Rectal smooth muscle tissue (tissue), 1 donor: ENCODE measurements around the gene C16orf90.
"Not testable (repeated sequence)": the region's sequence is repeated elsewhere in the genome, so short reads cannot be mapped to it uniquely, and the experiment has no call there.

Experiments used
- H3K27ac ChIP-seq: one replicate; pipeline ENCODE4 v1.7.0; 2013; ENCODE audit warnings: low read depth, low read length, inconsistent platforms
- H3K27me3 ChIP-seq: one replicate; pipeline ENCODE4 v1.7.0; 2013; ENCODE audit warnings: low read length; ENCODE audit not compliant: control insufficient read depth, insufficient read depth
- H3K36me3 ChIP-seq: one replicate; pipeline ENCODE4 v1.7.0; 2013; ENCODE audit warnings: low read length; ENCODE audit not compliant: control insufficient read depth, insufficient read depth
- H3K4me1 ChIP-seq: one replicate; pipeline ENCODE4 v1.7.0; 2013; ENCODE audit warnings: low read length; ENCODE audit not compliant: control insufficient read depth, insufficient read depth
- H3K4me3 ChIP-seq: one replicate; pipeline ENCODE4 v1.7.0; 2013; ENCODE audit warnings: low read length
- H3K9ac ChIP-seq: one replicate; pipeline ENCODE4 v1.7.0; 2013; ENCODE audit warnings: low read length

The C16orf90 gene

DNA sequence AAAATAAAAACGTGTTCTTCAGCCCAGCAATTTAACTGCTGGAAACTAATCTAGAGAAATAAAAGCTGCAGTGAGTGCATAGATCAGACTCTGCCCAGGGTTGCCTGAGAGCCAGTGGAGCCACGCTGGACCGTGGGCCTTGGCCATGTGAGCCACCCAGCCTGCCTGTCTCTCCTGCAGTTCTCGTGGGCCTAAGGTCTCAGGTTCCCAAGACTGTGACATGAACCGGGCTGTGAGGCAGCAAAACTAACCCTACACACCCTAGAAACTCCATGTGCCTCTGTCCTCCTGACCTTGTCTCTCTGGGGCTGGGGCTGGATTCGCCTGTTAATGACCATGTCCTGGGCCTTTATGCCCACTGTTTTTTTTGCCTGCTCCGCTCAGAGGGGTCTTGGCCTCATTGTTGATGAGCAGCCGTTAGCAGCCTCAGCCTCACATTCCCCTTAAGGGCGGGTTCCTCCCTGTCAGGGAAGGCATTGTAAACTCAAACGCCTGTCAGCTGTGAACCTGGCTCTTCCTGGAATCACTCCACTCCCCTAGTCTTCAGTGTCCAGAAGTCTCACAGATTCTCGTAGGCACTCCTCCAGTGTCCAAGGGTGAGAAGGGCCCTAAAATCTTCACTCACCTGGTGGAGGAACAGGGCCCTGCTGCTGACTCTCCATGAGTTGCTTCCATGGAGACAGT lies 16.9 kb downstream of the C16orf90 start:
- H3K4me1 ChIP-seq = no peaks in the 10 kb centered on the region
- no peaks in the 10 kb centered on the region for H3K27me3 ChIP-seq
- no peak overlapping the region for H3K9ac ChIP-seq
- no peak overlapping the region for H3K4me3 ChIP-seq
- H3K36me3 ChIP-seq = peaks cover 16% of the 10 kb centered on the region
- H3K27ac ChIP-seq = no peak overlapping the region

DNA sequence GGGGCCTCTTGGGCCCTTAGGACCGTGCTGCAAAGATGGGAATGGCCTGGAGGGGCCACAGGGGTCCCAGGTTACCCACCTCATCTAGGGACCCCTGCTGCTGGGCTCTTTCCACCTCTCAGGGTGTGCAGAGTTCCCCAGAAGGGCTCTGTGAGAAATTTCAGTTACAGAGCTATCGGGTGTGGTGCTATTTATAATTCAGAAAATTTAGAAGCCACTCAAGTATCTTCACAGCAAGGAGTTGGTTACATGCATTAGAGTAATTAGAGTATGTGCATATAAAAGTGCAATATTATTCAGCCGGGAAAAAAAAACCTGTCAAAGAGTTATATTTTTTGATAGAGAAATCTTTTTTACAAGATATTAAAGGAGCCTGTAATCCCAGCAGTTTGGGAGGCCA lies 18.9 kb downstream of the C16orf90 start:
- H3K27me3 ChIP-seq = no peaks in the 10 kb centered on the region
- H3K4me3 ChIP-seq = no peak overlapping the region
- no peak overlapping the region for H3K27ac ChIP-seq
- no peaks in the 10 kb centered on the region for H3K4me1 ChIP-seq
- no peak overlapping the region for H3K9ac ChIP-seq
- H3K36me3 ChIP-seq = peaks cover 5% of the 10 kb centered on the region

DNA sequence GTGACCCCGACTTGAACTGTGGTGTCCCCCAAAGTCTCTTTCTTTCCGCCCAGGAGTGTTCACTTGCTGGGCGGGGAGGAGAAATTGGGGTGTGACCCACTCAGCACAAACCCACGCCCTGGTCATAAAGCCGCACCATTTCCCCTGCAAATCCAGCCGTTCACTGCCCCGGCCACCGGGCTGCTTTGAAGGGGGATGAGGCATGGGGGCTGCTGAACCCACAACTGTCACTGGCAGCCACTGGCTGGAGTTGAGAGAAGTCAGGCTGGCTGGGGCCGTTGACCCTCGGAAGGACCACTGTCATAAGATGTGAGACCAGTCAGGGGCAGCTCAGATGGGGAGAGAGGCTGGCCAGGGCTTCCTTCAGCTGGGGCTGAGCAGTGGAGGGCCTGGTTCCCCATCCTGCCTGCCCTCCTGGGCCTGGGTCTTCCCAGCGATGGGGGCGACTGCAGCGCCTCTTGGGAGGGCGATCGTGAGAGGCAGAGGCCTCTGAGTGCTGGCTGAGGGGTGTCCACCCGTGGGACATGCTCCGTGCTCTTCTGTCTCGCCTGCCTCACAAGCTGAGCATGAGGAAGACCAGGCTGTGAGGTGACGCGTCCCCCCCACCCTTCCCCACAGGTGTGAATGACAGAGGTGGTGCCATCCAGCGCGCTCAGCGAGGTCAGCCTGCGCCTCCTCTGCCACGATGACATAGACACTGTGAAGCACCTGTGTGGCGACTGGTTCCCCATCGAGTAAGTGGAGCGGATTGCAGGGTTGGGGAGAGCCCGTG lies 19.5 kb downstream of the C16orf90 start:
- Histone ChIP-seq H3K4me1 (no peaks in the 10 kb centered on the region), H3K9ac (no peak overlapping the region), H3K36me3 (peaks cover 5% of the 10 kb centered on the region), H3K27ac (no peak overlapping the region), H3K27me3 (no peaks in the 10 kb centered on the region), H3K4me3 (no peak overlapping the region)

DNA sequence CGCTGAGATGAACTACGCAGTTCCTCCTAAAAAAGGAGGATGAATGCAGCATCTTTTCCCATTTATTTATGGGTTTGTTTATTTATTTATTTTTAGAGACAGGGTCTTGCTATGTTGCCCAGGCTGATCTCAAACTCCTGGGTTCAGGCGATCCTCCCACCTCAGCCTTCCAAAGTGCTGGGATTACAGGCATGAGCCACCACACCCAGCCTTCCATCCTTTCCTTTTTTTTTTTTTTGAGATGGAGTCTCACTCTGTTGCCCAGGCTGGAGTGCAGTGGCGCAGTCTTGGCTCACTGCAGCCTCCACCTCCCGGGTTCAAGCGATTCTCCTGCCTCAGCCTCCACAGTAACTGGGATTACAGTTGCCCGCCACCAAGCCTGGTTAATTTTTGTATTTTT lies 20.4 kb downstream of the C16orf90 start:
- not testable (repeated sequence) for H3K4me1 ChIP-seq, H3K4me3 ChIP-seq, H3K9ac ChIP-seq, H3K36me3 ChIP-seq, H3K27ac ChIP-seq, H3K27me3 ChIP-seq

DNA sequence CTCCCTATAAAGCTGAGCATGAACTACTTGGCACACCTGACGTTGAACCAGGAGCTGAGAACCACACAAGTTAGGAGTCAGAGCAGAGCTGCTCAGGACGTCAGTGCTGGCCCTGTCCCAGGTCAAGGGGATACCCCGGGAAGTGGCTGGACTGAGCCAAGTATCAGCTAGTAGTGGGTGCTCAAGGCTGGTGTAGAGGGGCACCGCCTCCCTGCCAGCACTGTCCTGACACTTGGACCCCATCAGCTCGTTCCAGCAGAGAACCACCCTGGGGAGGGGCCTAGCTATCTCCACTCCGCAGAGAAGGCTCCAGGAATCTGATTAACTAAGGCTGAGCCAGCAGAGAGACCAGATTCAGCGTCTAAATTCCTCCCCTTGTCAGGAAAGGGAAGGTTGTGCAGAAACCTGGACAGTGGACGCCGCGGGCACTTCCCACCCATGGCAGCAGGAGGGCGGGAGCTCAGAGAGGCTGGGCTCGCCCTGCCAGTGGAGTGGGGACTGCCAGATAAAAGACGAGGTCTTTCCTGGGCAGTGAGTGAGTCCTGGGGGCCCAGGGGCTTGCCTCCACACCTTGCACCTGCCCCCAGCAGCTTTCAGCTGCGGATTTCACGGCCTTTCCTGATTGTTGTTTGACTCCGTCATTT lies 21.0 kb downstream of the C16orf90 start:
- no peak overlapping the region for H3K4me3 ChIP-seq
- H3K9ac ChIP-seq = no peak overlapping the region
- no peak overlapping the region for H3K27ac ChIP-seq
- peaks cover 2% of the 10 kb centered on the region for H3K36me3 ChIP-seq
- H3K4me1 ChIP-seq = no peaks in the 10 kb centered on the region
- no peaks in the 10 kb centered on the region for H3K27me3 ChIP-seq

DNA sequence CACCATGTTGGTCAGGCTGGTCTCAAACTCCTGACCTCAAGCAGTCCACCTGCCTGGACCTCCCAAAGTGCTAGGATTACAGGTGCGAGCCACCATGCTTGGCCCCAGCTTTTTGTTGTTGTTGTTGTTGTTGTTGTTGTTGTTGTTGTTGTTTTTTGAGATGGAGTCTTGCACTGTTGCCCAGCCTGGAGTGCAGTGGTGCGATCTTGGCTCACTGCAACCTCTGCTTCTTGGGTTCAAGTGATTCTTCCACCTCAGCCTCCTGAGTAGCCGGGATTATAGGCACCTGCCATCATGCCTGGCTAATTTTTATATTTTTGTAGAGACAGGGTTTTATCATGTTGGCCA lies 21.7 kb downstream of the C16orf90 start:
- H3K4me3 ChIP-seq, H3K4me1 ChIP-seq, H3K36me3 ChIP-seq, H3K27me3 ChIP-seq, H3K27ac ChIP-seq, H3K9ac ChIP-seq: not testable (repeated sequence)

DNA sequence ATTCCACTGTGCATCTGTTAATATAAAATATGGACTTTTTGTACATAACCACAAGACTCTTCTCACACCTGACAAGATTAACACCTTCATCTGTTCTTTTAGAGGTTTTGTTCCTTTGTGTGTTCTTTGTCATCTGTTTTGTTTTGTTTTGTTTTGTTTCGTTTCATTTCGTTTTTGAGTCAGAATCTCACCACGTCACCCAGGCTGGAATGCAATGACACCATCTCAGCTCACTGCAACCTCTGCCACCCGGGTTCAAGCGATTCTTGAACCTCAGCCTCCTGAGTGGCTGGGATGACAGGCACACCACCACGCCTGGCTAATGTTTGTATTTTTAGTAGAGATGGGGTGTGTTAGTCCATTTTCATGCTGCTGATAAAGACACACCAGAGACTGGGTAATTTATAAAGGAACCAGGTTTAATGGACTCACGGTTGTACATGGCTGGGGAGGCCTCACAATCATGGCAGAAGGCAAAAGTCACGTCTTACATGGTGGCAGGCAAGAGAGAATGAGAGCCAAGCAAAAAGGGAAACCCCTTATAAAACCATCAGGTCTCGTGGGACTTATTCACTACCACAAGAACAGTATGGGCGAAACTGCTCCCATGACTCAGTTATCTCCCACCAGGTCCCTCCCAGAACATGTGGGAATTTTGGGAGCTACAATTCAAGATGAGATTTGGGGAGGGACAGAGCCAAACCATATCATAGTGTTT lies 22.3 kb downstream of the C16orf90 start:
- no peak overlapping the region for H3K27ac ChIP-seq
- H3K4me1 ChIP-seq = no peaks in the 10 kb centered on the region
- no peaks in the 10 kb centered on the region for H3K27me3 ChIP-seq

DNA sequence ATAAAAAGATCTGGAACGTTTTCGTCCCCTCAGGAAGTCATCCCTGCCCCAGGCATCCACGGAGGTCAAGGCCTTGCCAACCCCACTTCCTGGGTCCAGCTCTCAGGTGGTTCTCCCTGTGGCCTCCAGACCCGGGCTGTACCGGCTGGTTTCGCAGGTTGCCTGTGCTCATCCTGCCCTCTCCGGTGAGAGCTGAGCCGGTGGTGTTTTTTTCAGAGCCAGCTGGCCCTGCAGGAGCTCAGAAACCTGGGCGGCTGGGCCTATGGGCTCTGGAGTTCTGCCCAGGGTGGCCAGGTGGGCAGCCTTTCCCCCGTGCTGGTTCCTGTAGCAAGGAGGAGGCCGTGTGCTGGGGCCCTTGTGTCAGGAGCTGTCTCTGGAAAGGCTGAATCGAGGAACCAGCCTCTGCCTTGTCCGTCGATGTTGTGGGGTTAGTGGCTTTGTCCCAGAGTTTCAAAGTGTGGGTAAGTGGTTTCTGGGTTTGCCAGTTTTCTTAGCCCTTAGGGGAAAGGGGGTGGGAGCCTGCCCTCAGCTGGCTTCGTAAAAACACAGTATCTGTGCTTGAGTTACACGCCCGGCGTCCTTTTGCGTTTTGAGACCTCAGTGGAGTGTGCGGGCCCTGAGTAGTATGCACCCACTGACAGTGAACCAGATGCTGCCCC lies 23.6 kb downstream of the C16orf90 start:
- Histone ChIP-seq H3K4me3 (no peak overlapping the region), H3K27ac (no peak overlapping the region), H3K4me1 (peaks cover 2% of the 10 kb centered on the region), H3K36me3 (peaks cover 2% of the 10 kb centered on the region), H3K9ac (no peak overlapping the region), H3K27me3 (no peaks in the 10 kb centered on the region)

More for the DNA sequence above, 22.3 kb downstream of the C16orf90 start:
- peaks cover 2% of the 10 kb centered on the region for H3K36me3 ChIP-seq
- H3K9ac ChIP-seq = no peak overlapping the region
- H3K4me3 ChIP-seq = no peak overlapping the region

DNA sequence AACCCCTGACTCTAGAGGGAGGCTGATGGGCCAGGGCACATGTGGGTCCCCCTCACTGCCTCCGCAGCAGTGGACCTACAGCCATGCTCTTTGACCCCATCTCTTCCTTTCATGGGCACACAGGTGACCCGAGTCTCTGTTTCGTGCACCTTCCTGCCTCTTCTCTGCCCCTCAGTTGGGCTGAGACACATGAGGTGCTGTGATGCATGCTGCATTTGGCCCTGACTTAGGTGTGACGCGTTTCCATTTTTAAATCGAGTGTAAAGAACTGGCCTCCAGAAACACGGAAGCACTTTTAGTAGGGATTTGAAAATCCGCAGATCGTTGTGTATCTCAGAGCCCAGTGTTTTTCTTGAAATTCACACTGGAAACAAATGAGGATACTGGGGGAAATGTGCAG lies 24.6 kb downstream of the C16orf90 start:
- peaks cover 2% of the 10 kb centered on the region for H3K4me1 ChIP-seq
- H3K27ac ChIP-seq = no peak overlapping the region

DNA sequence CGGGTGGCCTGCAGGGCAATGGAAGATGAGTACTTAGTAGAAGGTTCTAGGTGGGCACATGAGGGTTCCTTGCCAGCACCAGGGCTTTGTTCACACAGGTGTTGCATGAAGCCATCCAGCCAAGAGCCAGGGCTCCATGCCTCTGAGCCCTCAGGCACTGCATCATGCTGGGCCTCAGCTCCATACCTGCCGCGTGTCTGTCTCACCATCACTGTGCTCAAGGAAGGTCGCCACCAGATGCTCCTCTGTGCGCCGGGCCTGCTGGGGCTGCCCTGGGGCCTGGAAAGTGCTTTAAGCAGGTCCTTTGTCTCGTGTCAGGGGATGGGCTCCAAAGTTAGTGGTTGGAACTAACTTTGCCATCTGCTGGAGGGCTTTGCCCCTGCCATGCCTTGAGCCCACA lies 25.6 kb downstream of the C16orf90 start:
- H3K36me3 ChIP-seq = peaks cover 2% of the 10 kb centered on the region
- peaks cover 2% of the 10 kb centered on the region for H3K4me1 ChIP-seq
- no peaks in the 10 kb centered on the region for H3K27me3 ChIP-seq
- H3K27ac ChIP-seq = no peak overlapping the region
- H3K4me3 ChIP-seq = no peak overlapping the region
- no peak overlapping the region for H3K9ac ChIP-seq

More for the DNA sequence above, 24.6 kb downstream of the C16orf90 start:
- Histone ChIP-seq H3K4me3 (no peak overlapping the region), H3K9ac (no peak overlapping the region), H3K36me3 (peaks cover 2% of the 10 kb centered on the region), H3K27me3 (no peaks in the 10 kb centered on the region)

DNA sequence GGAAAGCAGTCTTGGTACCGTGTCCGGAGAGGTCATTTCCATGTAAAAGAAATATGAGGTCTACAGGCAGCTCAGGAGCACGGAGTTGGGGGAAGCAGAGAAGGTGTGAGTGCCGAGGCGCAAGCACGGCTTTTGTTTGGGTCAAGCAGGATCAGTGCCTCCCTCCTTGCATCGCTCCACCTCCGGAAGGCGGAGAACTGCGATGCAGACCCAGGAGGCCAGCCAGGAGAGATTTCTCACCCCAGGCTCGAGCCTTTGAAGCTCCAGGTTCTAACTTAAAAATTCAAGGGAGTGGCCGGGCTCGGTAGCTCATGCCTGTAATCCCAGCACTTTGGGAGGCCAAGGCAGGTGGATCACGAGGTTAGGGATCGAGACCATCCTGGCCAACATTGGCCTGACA lies 26.8 kb downstream of the C16orf90 start:
- Histone ChIP-seq H3K4me3 (no peak overlapping the region), H3K4me1 (peaks cover 2% of the 10 kb centered on the region), H3K27me3 (no peaks in the 10 kb centered on the region), H3K27ac (no peak overlapping the region), H3K36me3 (peaks cover 2% of the 10 kb centered on the region), H3K9ac (no peak overlapping the region)

DNA sequence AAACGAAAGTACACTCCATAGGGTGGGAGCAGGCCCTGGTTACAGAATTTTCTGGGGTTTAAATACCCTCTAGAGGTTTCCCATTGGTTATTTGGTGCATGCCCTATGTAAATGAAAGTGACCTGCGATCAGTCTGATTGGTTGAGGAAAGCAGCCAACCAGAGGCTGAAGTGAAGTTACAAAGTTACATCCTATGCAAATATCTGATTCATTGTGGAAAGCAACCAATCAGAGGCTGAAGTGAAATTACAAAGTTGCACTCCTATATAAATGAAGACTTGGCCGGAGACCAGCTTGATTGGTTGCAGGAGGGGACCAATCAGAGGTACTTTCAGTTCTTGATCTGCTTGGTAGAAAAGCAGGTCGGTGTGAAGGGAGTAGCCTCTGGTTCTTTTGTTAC lies 27.4 kb downstream of the C16orf90 start:
- Histone ChIP-seq H3K36me3 (peaks cover 2% of the 10 kb centered on the region), H3K27ac (no peak overlapping the region), H3K9ac (no peak overlapping the region), H3K4me1 (peaks cover 2% of the 10 kb centered on the region), H3K27me3 (no peaks in the 10 kb centered on the region), H3K4me3 (no peak overlapping the region)
